Measurements from ENCODE around the gene FGD6.
A peak's percentile ranks its signal among the peaks of the same experiment; 100 is the strongest.
"Not testable (repeated sequence)": the region's sequence is repeated elsewhere in the genome, so short reads cannot be mapped to it uniquely, and the experiment has no call there.

The FGD6 gene

GRCh38 chr12:95173392-95174251 is 43.6 kb downstream of the FGD6 start:
- peak; percentile 99 for DNase-seq

GRCh38 chr12:95169368-95169767 is 47.9 kb downstream of the FGD6 start:
- peak; percentile 81 for DNase-seq

- no peak for DNase-seq
Observed at GRCh38 chr12:95168746-95169145, 48.5 kb downstream of the FGD6 start.

GRCh38 chr12:95164656-95165055 is 52.6 kb downstream of the FGD6 start:
- DNase-seq, result peak; percentile 42

GRCh38 chr12:95158919-95159318 is 58.3 kb downstream of the FGD6 start:
- no peak for DNase-seq

GRCh38 chr12:95151821-95152220 is 65.4 kb downstream of the FGD6 start:
- no peak for DNase-seq

- DNase-seq, result no peak
Observed at GRCh38 chr12:95151406-95151805, 65.9 kb downstream of the FGD6 start.

- DNase-seq, result no peak
Observed at GRCh38 chr12:95150501-95150900, 66.8 kb downstream of the FGD6 start.

GRCh38 chr12:95147866-95148265 is 69.4 kb downstream of the FGD6 start:
- DNase-seq, result no peak

GRCh38 chr12:95146769-95147168 is 70.5 kb downstream of the FGD6 start:
- DNase-seq, result no peak

- DNase-seq, result no peak
Observed at GRCh38 chr12:95143621-95144205, 73.6 kb downstream of the FGD6 start.

GRCh38 chr12:95142431-95143151 is 74.7 kb downstream of the FGD6 start:
- DNase-seq, result no peak

- no peak for DNase-seq
Observed at GRCh38 chr12:95141310-95141709, 76.0 kb downstream of the FGD6 start.

- not testable (repeated sequence) for DNase-seq
Observed at GRCh38 chr12:95138031-95138430, 79.2 kb downstream of the FGD6 start.

GRCh38 chr12:95136598-95136997 is 80.7 kb downstream of the FGD6 start:
- DNase-seq, result no peak

- DNase-seq, result no peak
Observed at GRCh38 chr12:95134085-95134484, 83.2 kb downstream of the FGD6 start.

- DNase-seq, result no peak
Observed at GRCh38 chr12:95131589-95132340, 85.5 kb downstream of the FGD6 start.

GRCh38 chr12:95130096-95130495 is 87.2 kb downstream of the FGD6 start:
- peak; percentile 50 for DNase-seq

- no peak for DNase-seq
Observed at GRCh38 chr12:95129115-95129514, 88.2 kb downstream of the FGD6 start.

- no peak for DNase-seq
Observed at GRCh38 chr12:95126736-95127135, 90.5 kb downstream of the FGD6 start.

GRCh38 chr12:95126076-95126475 is 91.2 kb downstream of the FGD6 start:
- DNase-seq, result no peak

GRCh38 chr12:95124106-95124505 is 93.2 kb downstream of the FGD6 start:
- DNase-seq, result no peak

GRCh38 chr12:95118788-95119179 is 98.5 kb downstream of the FGD6 start:
- DNase-seq, result peak; percentile 33

Measured in NCI-H226 (cell line).